Heart left ventricle (tissue), 13 donors: ENCODE data around the gene PPT1.

Source experiments
- CTCF ChIP-seq, 12 donors: fragments of 200-600 bp; sonication (generic) in 4 of 12; IDR thresholded peaks; one replicate each; pipeline versions ENCODE4 v1.5.0 to v1.8.0; 2018 to 2022; ENCODE audit warnings: antibody characterized with exemption in 12 of 12, mild to moderate bottlenecking in 5 of 12
- POLR2A ChIP-seq, 2 donors: fragments of 450-650 bp; IDR thresholded peaks; one replicate each; pipeline ENCODE4 v1.6.1; 2017; ENCODE audit warnings: antibody characterized with exemption in 2 of 2, mild to moderate bottlenecking in 2 of 2, moderate library complexity in 2 of 2
- donor health status: ischemic (EF 13 %, LVEDD 7.1; RV severe dilation, severe dysfunction).
- donor health status: DM: no; HTN: yes; CAD: no.
- donor health status: DM: no; HTN: no; CAD: no.
- donor health status: ischemic (EF 25% LVEDD 6.9; RV normal size, moderate dysfunction).
- donor health status: ischemic (EF 25% LVEDD 5.7; RV mildly dilated, moderate dysfunction).
- donor health status: ischemic (EF 35%, LVEDD 5.7; RV mildly dilated, moderate dysfunction).
- donor health status: nonischemic (EF 11% LVEDD 7.7; RV severe dilation, severe dysfunction).
- donor health status: DM: yes; HTN: yes; CAD: no.
- donor health status: PGD.
- donor health status: ischemic (EF 29% LVEDD 5.4; RV normal size, mild dysfunction).
- donor health status: nonischemic (EF 23%, LVEDD 6.1; RV moderate dilation, normal function).

- TF ChIP-seq CTCF (IDR thresholded peaks at IDR 0.05) (no peak), POLR2A (IDR thresholded peaks at IDR 0.05) (no peak)
Observed at GRCh38 chr1:40096646-40096976, 441 bp downstream of the PPT1 start.
